ENCODE data around the gene ALOX15.
"Not testable (repeated sequence)": the region's sequence is repeated elsewhere in the genome, so short reads cannot be mapped to it uniquely, and the experiment has no call there.

The ALOX15 gene

GRCh38 chr17:4641297-4642195 lies at the start of gene ALOX15:
TSS of gene ALOX15 (minus strand) at chr17:4641678. CDS start at chr17:4641651, 27 bp downstream.
- DNase-seq (ENCODE audit: low read depth), result no peak

- no peak for DNase-seq (ENCODE audit: low read depth)
Observed at GRCh38 chr17:4690745-4691144, 49.3 kb upstream of the ALOX15 start.

- not testable (repeated sequence) for DNase-seq (ENCODE audit: low read depth)
Observed at GRCh38 chr17:4689872-4690271, 48.4 kb upstream of the ALOX15 start.

DNA sequence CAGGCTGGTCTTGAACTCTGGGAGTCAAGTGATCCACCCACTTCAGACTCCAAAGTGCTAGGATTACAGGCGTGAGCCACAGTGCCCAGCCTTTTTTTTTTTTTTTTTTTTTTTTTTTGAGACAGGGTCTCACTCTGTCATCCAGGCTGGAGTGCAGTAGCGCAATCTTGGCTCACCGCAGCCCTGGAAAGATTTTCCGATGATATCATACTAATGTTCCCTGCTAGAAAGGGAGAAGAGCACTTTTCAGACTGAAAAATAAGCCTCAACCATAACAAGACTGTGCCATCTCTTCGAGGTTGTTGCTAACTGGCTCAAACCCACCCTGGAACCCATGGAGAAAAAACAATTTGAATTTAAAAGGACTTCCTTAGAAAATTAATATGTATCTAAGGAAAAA lies 42.3 kb upstream of the ALOX15 start:
- not testable (repeated sequence) for DNase-seq (ENCODE audit: low read depth)

- DNase-seq (ENCODE audit: low read depth), result no peak
Observed at GRCh38 chr17:4679658-4680057, 38.2 kb upstream of the ALOX15 start.

GRCh38 chr17:4678448-4679026 lies 37.1 kb upstream of the ALOX15 start:
- DNase-seq (ENCODE audit: low read depth), result no peak

DNA sequence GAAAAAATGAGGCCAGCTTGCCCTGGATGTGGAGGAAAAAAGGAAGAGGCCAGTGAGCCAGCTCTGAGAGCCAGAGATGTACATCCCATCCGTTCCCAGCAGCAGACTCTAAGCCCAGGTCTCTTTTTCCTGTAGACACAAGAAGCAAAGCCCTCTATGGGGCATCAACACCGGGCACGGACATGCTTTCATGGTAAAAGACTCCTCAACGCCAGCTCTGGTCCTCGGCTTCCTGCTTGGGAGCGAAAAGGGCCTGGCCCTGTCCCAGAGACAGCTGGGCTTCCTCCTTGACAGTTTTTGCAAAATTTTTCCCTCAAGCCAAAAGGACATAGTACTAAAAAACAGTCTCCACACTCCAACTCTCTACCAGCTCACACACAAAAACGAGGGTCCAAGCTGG lies 35.3 kb upstream of the ALOX15 start:
- no peak for DNase-seq (ENCODE audit: low read depth)

GRCh38 chr17:4675791-4676190 lies 34.3 kb upstream of the ALOX15 start:
- no peak for DNase-seq (ENCODE audit: low read depth)

GRCh38 chr17:4674685-4674998 lies 33.2 kb upstream of the ALOX15 start:
- no peak for DNase-seq (ENCODE audit: low read depth)

GRCh38 chr17:4673986-4674684 lies 32.7 kb upstream of the ALOX15 start:
- DNase-seq (ENCODE audit: low read depth), result no peak

GRCh38 chr17:4673169-4673568 lies 31.7 kb upstream of the ALOX15 start:
- DNase-seq (ENCODE audit: low read depth), result no peak

GRCh38 chr17:4672751-4673150 lies 31.3 kb upstream of the ALOX15 start:
- no peak for DNase-seq (ENCODE audit: low read depth)

DNA sequence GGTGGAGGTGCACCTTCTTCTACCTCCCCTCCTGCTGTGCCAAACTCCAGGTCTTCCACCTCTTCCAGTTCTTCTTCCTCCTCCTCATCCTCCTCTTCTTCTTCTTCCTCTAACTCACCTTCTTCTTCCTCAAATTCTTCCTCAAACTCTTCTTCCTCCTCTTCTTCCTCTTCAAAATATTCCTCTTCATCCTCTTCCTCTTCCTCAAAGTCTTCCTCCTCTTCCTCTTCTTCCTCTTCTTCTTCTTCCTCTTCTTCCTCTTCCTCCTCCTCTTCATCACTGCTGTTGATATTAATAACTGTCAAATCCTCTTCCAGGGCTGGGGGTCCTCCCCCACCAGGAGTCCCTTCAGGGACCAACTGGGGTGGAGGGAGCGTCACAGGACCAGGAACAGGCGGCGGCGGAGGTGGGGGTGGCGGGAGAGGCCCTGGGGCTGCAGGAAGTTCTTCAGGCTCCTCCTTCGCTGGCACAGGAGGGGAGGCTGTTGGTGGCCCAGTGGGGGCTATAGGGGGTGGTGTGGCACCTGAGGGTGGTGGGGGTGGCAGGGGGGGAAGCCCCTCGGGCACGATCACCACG lies 30.7 kb upstream of the ALOX15 start:
- DNase-seq (ENCODE audit: low read depth), result no peak

GRCh38 chr17:4667166-4667565 lies 25.7 kb upstream of the ALOX15 start:
- no peak for DNase-seq (ENCODE audit: low read depth)

DNA sequence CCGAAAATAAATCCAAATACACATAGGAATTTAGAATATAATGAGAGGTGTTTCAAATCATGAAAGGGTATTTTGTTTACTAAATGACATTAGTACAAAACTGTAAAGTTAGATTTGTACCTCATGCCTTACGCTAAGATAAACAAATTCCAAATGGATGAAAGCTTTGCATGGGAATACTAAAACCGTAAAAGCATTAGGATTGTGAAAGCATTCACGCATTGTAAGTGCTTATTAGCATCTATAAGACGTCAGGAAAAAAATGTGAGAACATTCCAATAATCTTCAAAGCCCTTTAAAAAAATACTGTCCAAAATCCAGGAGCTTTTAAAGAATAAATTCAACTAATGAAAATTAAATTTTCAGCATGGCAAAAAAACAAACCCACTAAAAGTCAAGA lies 24.8 kb upstream of the ALOX15 start:
- no peak for DNase-seq (ENCODE audit: low read depth)

- DNase-seq (ENCODE audit: low read depth), result no peak
Observed at GRCh38 chr17:4665027-4665426, 23.5 kb upstream of the ALOX15 start.

GRCh38 chr17:4664230-4664629 lies 22.8 kb upstream of the ALOX15 start:
- DNase-seq (ENCODE audit: low read depth), result no peak

- no peak for DNase-seq (ENCODE audit: low read depth)
Observed at GRCh38 chr17:4663711-4664110, 22.2 kb upstream of the ALOX15 start.

DNA sequence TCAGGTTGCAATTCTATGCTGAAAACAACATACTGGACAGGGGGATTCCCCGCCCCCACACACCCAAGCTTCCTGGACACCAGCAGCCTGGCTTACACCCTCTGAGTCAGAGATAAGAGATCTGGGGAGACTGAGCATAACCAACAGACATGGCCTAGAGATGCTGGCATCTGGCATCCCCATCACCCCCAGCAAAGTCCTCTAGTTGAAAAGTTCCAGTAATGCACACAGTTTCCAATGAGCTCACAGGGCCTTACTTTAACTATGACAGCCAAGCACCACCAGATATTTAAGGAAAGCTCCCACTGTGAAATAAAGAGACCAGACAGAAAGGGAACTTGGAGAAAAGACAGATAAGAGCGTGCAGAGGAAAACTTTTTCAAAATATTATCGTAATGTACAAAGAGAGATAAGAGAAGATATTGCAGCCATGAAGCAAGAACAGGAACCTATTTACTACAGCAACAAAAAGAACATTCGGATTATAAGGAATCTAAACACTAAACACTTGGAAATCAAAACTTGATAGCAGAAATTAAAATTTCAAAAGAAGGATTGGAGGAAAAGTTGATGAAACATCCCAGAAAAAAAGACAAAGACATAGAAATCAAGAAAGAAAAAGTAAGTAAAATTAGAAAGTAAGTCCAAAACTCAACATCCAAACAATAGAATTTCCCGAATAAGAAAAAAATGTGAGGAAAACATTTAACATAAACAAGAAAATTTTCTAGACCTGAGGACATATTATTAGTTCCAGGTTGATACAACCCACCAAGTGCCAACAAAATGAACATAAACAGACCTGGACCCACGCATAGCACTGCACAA lies 17.2 kb upstream of the ALOX15 start:
- DNase-seq (ENCODE audit: low read depth), result peak; percentile 5

DNA sequence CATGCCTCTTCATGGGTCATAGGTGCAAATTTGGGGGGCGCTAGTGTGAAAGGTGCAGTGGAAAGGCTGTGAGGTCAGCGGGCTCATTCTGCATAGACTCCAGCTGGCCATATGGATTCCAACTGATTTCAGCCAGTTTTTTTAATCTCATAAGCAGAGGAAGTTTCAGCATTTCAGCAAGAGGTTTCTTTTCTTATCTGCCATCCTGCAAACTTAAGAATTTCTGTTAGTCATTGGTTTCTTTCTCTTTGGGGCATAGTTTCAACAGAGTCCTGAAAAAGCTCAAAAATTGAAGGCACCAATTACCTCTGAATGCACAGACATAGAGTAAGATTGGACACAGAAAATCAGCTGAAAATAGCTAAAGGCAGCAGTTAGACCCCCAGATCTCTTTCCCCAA lies 16.2 kb upstream of the ALOX15 start:
- DNase-seq (ENCODE audit: low read depth), result no peak

DNA sequence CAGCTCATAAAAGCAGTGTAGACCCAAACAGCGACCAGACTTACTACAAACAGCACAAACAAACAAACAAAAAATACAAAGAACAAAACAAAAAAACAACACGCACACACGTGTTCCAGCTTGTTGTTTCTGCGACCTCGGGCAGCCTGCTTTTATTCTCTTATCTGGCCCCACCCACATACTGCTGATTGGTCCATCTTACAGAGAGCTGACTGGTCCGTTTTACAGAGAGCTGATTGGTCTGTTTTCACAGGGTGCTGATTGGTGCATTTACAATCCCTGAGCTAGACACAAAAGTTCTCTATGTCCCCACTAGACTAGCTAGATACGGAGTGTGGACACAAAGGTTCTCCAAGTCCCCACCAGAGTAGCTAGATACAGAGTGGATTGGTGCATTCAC lies 14.5 kb upstream of the ALOX15 start:
- DNase-seq (ENCODE audit: low read depth), result not testable (repeated sequence)

DNA sequence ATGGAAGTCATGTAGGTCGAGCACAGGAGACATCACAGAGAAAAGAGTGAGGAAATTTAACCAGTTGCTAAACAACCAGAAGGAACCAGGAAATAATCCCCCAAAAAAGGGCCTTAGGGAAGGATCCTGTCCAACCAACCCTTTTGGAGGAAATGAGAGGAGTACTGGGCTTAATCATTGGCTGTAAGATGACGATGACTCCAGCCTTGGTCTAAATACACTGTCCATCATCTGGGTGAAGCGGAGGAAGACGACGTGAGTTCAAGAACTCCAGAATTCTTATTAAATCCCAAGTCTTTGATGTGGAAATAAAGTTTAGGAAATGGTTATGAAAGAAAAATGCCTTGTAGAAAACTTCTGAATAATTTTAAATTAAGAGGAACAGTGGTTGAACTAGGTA lies 11.5 kb upstream of the ALOX15 start:
- no peak for DNase-seq (ENCODE audit: low read depth)

Measured in activated T-helper 9 cell treated with anti-CD3 and anti-CD28 coated beads, Interleukin-2, amount 50 U/mL, for 16 hours (primary cell).